Body of pancreas (tissue), 4 donors: ENCODE measurements around the gene GSDME. TPM values are rescaled to one million over a fixed set of nuclear protein-coding genes. Genes with fewer than 3 reads are reported as not detected.

ENCODE experiments used
- ATAC-seq: fragments of 150-250 bp; one replicate; pipeline ENCODE4 v1.9.1; 2016
- DNase-seq, 4 donors: peaks; one replicate each; pipeline ENCODE4 v3.0.0-alpha.2; 2019
- H3K27ac ChIP-seq, 4 donors: fragments of 200-600 bp; sonication (generic); 1 replicate in 3 of 4; 2 replicates in 1 of 4; pipeline versions ENCODE4 v1.5.1 to v1.6.1; 2016 to 2019; ENCODE audit warnings: mild to moderate bottlenecking in 1 of 4, mixed read lengths in 1 of 4, moderate library complexity in 1 of 4
- H3K27me3 ChIP-seq, 2 donors: fragments of 200-600 bp; sonication (generic); one replicate each; pipeline ENCODE4 v1.6.0; 2016; ENCODE audit warnings: mild to moderate bottlenecking in 1 of 2
- H3K36me3 ChIP-seq, 2 donors: fragments of 200-600 bp; sonication (generic); replicated peaks in 1 of 2; 2 replicates each; pipeline ENCODE4 v1.5.1; 2016; ENCODE audit warnings: low read depth in 2 of 2; ENCODE audit not compliant: insufficient read depth in 1 of 2
- H3K4me1 ChIP-seq: fragments of 200-600 bp; sonication (generic); one replicate; pipeline ENCODE4 v1.6.0; 2016
- H3K4me3 ChIP-seq, 2 donors: fragments of 200-600 bp; sonication (generic); 1 replicate in 1 of 2; 2 replicates in 1 of 2; pipeline ENCODE4 v1.5.1; 2016 to 2019
- H3K9me3 ChIP-seq, 3 donors: fragments of 200-600 bp; sonication (generic); 1 replicate in 2 of 3; 2 replicates in 1 of 3; pipeline ENCODE4 v1.5.1; 2016
- CTCF ChIP-seq, 7 experiments: fragments of 450-650 bp in 4 of 7; fragments of 200-600 bp in 3 of 7; sonication (generic) in 3 of 7; IDR thresholded peaks; one replicate each; pipeline ENCODE4 v1.5.1; 2016 to 2019; ENCODE audit warnings: antibody characterized with exemption in 7 of 7
- POLR2A ChIP-seq, 3 donors: fragments of 450-650 bp; IDR thresholded peaks; one replicate each; pipeline ENCODE4 v1.6.1; 2016; ENCODE audit warnings: antibody characterized with exemption in 3 of 3, mild to moderate bottlenecking in 2 of 3
- WGBS, 2 donors: methylation state at CpG; one replicate each; pipeline ENCODE4 v1.1.5; 2017; 5-methylcytosine and 5-hydroxymethylcytosine counted together
- intact Hi-C: fragments of 100-400 bp; cut with DNase I; formaldehyde crosslinking; loops from one replicate; pipeline ENCODE4 v1.15.1; 2023
- total RNA-seq, 2 donors: library from RNA; depleted of rRNA; stranded (reverse); fragments of >200 nt; gene quantifications; one replicate each; pipeline ENCODE4 v1.1.0, GENCODE V29; 2016

Gene GSDME
- total RNA-seq, 2 donors from 2014 or later: 3.6 to 5.3 TPM

DNA sequence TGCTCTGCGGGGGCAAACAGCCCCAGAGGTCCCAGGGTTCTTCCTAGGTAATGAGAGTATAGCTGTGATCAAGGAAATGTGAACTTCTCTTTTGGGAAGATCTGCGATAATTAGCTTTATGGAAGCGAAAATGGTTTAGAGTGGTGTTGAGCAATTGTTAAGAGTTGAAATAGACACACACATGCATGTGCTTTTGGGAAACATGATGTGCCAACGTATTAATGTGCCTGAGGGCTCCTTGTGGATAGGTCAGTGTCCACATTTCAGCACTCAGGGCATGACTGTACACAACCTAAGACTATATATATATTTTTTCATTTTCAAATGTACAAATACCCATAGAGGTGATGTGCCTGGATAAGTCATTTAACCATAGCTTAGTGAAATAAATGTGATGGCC lies 67.0 kb downstream of the GSDME start:
- no peaks in the 10 kb centered on the region for H3K4me1 ChIP-seq
- H3K9me3 ChIP-seq: no peaks in the 10 kb centered on the region
- WGBS, 2 donors: 89 to 95% methylated on average over 4 of the region's 4 CpGs
- DNase-seq (no peak), ATAC-seq (no peak)
- TF ChIP-seq CTCF (IDR thresholded peaks at IDR 0.05): no peak
- TF ChIP-seq POLR2A (IDR thresholded peaks at IDR 0.05): no peak
- intact Hi-C loops: no loop called here
- no peak overlapping the region for H3K27ac ChIP-seq
- no peak overlapping the region for H3K4me3 ChIP-seq
- H3K27me3 ChIP-seq: no peaks in the 10 kb centered on the region
- H3K36me3 ChIP-seq: no peaks in the 10 kb centered on the region

GRCh38 chr7:24685708-24686107 lies 71.6 kb downstream of the GSDME start:
- no peaks in the 10 kb centered on the region for H3K36me3 ChIP-seq
- DNase-seq (no peak), ATAC-seq (no peak)
- no peak for TF ChIP-seq CTCF (IDR thresholded peaks at IDR 0.05)
- TF ChIP-seq POLR2A (IDR thresholded peaks at IDR 0.05): no peak
- WGBS, 2 donors: 89 to 96% methylated on average over 1 of the region's 1 CpG
- H3K4me1 ChIP-seq: no peaks in the 10 kb centered on the region
- no peaks in the 10 kb centered on the region for H3K27me3 ChIP-seq
- no peak overlapping the region for H3K27ac ChIP-seq
- intact Hi-C loops: no loop called here
- no peaks in the 10 kb centered on the region for H3K9me3 ChIP-seq
- H3K4me3 ChIP-seq: no peak overlapping the region

DNA sequence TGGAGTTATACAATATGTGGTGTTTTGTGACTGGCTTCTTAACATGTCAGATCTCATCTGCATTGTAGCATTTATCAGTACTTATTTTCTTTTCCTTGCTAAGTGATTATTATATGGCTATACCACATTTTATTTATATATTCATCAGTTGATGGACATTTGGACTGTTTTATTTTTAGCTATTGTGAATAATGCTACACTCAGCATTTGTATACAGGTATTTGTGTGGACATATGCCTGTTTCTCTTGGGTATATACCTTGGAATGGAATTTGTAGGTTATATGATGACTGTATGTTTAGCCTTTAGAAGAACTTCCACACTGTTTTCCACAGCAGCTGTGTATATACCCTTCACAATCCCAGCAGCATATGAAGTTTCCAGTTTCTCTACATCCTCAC lies 86.5 kb downstream of the GSDME start:
- TF ChIP-seq CTCF (IDR thresholded peaks at IDR 0.05) (no peak), POLR2A (IDR thresholded peaks at IDR 0.05) (no peak)
- Histone ChIP-seq H3K27ac (no peak overlapping the region), H3K9me3 (no peaks in the 10 kb centered on the region), H3K4me3 (no peak overlapping the region), H3K4me1 (no peaks in the 10 kb centered on the region), H3K36me3 (no peaks in the 10 kb centered on the region), H3K27me3 (no peaks in the 10 kb centered on the region)
- no peak for DNase-seq
- ATAC-seq: no peak
- intact Hi-C loops: no loop called here

DNA sequence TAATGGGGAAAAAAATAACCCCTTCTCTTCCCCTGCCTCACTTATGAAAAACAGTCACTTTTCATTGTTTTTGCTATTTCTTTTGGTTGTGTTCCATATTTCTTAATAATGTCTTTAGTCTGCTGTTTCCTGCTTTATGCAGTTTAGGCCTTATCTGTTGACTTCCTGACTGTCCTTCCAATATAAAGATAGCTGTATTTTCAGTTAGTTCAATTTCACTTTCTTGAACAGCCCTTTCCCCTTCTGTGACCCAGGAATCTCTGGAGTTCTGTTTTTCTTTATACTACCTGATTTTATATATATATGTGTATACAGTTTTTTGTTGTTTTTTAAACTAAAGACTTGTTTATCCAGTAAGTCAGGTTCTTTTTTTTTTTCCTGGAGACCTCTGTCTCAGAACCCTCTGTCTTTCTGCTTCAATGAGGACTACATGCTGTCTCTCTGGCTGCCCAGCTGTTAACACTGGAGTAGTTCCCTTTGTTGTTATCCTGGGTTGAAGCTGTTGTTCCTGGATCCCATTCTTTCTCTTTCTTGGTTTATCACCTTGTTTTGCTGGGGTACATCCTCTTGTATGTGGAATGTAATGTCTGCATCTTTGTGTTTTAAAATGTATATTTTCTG lies 87.2 kb downstream of the GSDME start:
- Histone ChIP-seq H3K27ac (no peak overlapping the region), H3K4me1 (no peaks in the 10 kb centered on the region), H3K9me3 (no peaks in the 10 kb centered on the region), H3K27me3 (no peaks in the 10 kb centered on the region), H3K4me3 (no peak overlapping the region), H3K36me3 (no peaks in the 10 kb centered on the region)
- no peak for TF ChIP-seq CTCF (IDR thresholded peaks at IDR 0.05)
- TF ChIP-seq POLR2A (IDR thresholded peaks at IDR 0.05): no peak
- no peak for ATAC-seq
- no peak for DNase-seq
- intact Hi-C loops: loop anchor here (10.0 kb wide), 1 partner anchor 95 kb away; the partner anchor contains the start of gene PALS2

GRCh38 chr7:24668927-24669635 lies 88.2 kb downstream of the GSDME start:
- ATAC-seq (no peak), DNase-seq (no peak)
- Histone ChIP-seq H3K4me3 (no peak overlapping the region), H3K36me3 (no peaks in the 10 kb centered on the region), H3K27ac (no peak overlapping the region), H3K27me3 (no peaks in the 10 kb centered on the region), H3K9me3 (no peaks in the 10 kb centered on the region), H3K4me1 (no peaks in the 10 kb centered on the region)
- TF ChIP-seq POLR2A (IDR thresholded peaks at IDR 0.05) (no peak), CTCF (IDR thresholded peaks at IDR 0.05) (no peak)
- WGBS, 2 donors: 51 to 52% methylated on average over 3 of the region's 3 CpGs
- intact Hi-C loops: loop anchor here (10.0 kb wide), 1 partner anchor 94 kb away; the partner anchor contains the start of gene PALS2
